Measurements from ENCODE around the gene RBM20.

Gene RBM20

GRCh38 chr10:110742801-110743200 lies 98.7 kb downstream of the RBM20 start:
- no peak for DNase-seq

- no peak for DNase-seq
Measured at GRCh38 chr10:110744782-110745181, 100.6 kb downstream of the RBM20 start.

GRCh38 chr10:110746254-110746826 lies 102.2 kb downstream of the RBM20 start:
- DNase-seq = peak; percentile 62

- DNase-seq = no peak
Measured at GRCh38 chr10:110746969-110747608, 103.0 kb downstream of the RBM20 start.

GRCh38 chr10:110747609-110748464 lies 103.7 kb downstream of the RBM20 start:
- DNase-seq = no peak

GRCh38 chr10:110748970-110749369 lies 104.8 kb downstream of the RBM20 start:
- no peak for DNase-seq

- DNase-seq = no peak
Measured at GRCh38 chr10:110750931-110751330, 106.8 kb downstream of the RBM20 start.

- no peak for DNase-seq
Measured at GRCh38 chr10:110751850-110752249, 107.7 kb downstream of the RBM20 start.

- DNase-seq = no peak
Measured at GRCh38 chr10:110753462-110753861, 109.3 kb downstream of the RBM20 start.

- DNase-seq = no peak
Measured at GRCh38 chr10:110754375-110755105, 110.4 kb downstream of the RBM20 start.

GRCh38 chr10:110755781-110756180 lies 111.6 kb downstream of the RBM20 start:
- no peak for DNase-seq

GRCh38 chr10:110756876-110757275 lies 112.7 kb downstream of the RBM20 start:
- no peak for DNase-seq

GRCh38 chr10:110757586-110757985 lies 113.5 kb downstream of the RBM20 start:
- DNase-seq = no peak

GRCh38 chr10:110758128-110758765 lies 114.1 kb downstream of the RBM20 start:
- no peak for DNase-seq

- no peak for DNase-seq
Measured at GRCh38 chr10:110758898-110759297, 114.8 kb downstream of the RBM20 start.

- no peak for DNase-seq
Measured at GRCh38 chr10:110759523-110759922, 115.4 kb downstream of the RBM20 start.

GRCh38 chr10:110762109-110762848 lies 118.1 kb downstream of the RBM20 start:
- no peak for DNase-seq

GRCh38 chr10:110762849-110763211 lies 118.7 kb downstream of the RBM20 start:
- no peak for DNase-seq

GRCh38 chr10:110764378-110764777 lies 120.2 kb downstream of the RBM20 start:
- no peak for DNase-seq

- no peak for DNase-seq
Measured at GRCh38 chr10:110764793-110765512, 120.8 kb downstream of the RBM20 start.

Measured in hematopoietic multipotent progenitor cell treated with erythropoietin and hydrocortisone succinate and interleukin-3 and kit ligand, for 8 days (in vitro differentiated cells).